ENCODE results near the gene SPATS2. TPM values are rescaled to one million over a fixed set of nuclear protein-coding genes. Genes with fewer than 3 reads are reported as not detected.

The SPATS2 gene
- total RNA-seq, 1 experiment from 2014 or later = 74.2 TPM

DNA sequence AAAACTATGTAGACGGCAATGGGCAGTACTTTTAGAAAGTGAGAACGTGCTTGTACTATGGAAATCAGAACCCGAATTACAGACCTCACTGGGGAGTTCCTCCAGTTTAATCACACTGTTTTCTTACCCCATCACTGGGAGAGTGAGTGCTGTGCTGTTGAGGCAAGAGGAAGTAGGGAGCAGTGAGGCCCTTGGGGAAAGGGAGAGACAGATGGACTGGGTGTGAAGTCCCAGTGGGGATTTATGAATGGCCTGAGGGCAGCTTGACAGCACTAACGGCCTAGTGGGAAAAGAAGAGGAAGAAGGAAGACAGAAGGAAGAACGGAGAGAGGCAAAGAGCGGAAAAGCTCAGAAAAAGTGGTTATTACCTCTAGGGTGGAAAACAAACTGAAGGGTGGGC is 195.0 kb downstream of the SPATS2 start:
- Histone ChIP-seq H3K36me3 (ENCODE audit: control insufficient read depth in 1 of 2, insufficient read depth in 2 of 2, low read length in 2 of 2) (peaks cover 18 to 63% of the 10 kb centered on the region in 2 experiments), H3K9me3 (ENCODE audit: control insufficient read depth in 1 of 2, insufficient read depth in 1 of 2, low read depth in 1 of 2, low read length in 2 of 2) (no peaks in the 10 kb centered on the region), H3K4me3 (replicated peaks in 1 of 2; ENCODE audit: low read depth in 1 of 2, low read length in 2 of 2) (no peak overlapping the region), H4K20me1 (ENCODE audit: insufficient read depth) (no peaks in the 10 kb centered on the region), H3K79me2 (ENCODE audit: insufficient read depth, low read length) (peaks cover 25% of the 10 kb centered on the region), H3K9me2 (ENCODE audit: insufficient read depth) (no peaks in the 10 kb centered on the region), H3K4me2 (ENCODE audit: low read length) (no peak overlapping the region), H3K27ac (ENCODE audit: low read depth, low read length) (no peak overlapping the region), H3K9ac (ENCODE audit: low read length) (no peak overlapping the region), H3K27me3 (ENCODE audit: insufficient read depth, low read length) (no peaks in the 10 kb centered on the region), H2AFZ (ENCODE audit: low read depth, low read length, poor library complexity, severe bottlenecking) (no peak overlapping the region), H3K4me1 (ENCODE audit: control insufficient read depth in 1 of 2, insufficient read depth in 2 of 2, low read length in 2 of 2) (peaks cover 5 to 9% of the 10 kb centered on the region in 2 experiments; a peak in 3 of 4 replicates)
- ChIA-PET RAD21 (ENCODE audit: low non-redundant PET in 1 of 2, low total read pairs in 2 of 2, uncharacterized antibody in 2 of 2, unreplicated experiment in 2 of 2) (no interaction called here), POLR2A (no interaction called here), CTCF (no interaction called here)
- DNase-seq (ENCODE audit: low read depth, low spot score) = no peak
- TF ChIP-seq ZNF274 (IDR thresholded peaks at IDR 0.05; ENCODE audit: low read depth, low read length) (no peak), POLR2AphosphoS5 (IDR thresholded peaks at IDR 0.05; ENCODE audit: low read depth, low read length) (no peak), CBX3 (IDR thresholded peaks at IDR 0.05; ENCODE audit: low read depth) (no peak), SP1 (IDR thresholded peaks at IDR 0.05; ENCODE audit: low read depth) (no peak), YY1 (IDR thresholded peaks at IDR 0.05; ENCODE audit: extremely low read depth, insufficient replicate concordance, low read depth, low read length) (no peak), SIN3A (IDR thresholded peaks at IDR 0.05; ENCODE audit: low read depth) (no peak), CEBPB (IDR thresholded peaks at IDR 0.05; ENCODE audit: low read depth) (no peak), SRF (IDR thresholded peaks at IDR 0.05; ENCODE audit: low read depth) (no peak), POLR2A (IDR thresholded peaks at IDR 0.05; ENCODE audit: borderline replicate concordance, extremely low read depth, insufficient read depth, insufficient read length) (no peak), ELF1 (IDR thresholded peaks at IDR 0.05; ENCODE audit: borderline replicate concordance, low read depth) (no peak), EGR1 (IDR thresholded peaks at IDR 0.05; ENCODE audit: low read depth) (no peak), FOSL1 (IDR thresholded peaks at IDR 0.05; ENCODE audit: low read depth) (no peak), JUND (IDR thresholded peaks at IDR 0.05) (no peak), TCF7L2 (IDR thresholded peaks at IDR 0.05; ENCODE audit: borderline replicate concordance, extremely low read depth, insufficient read depth, insufficient read length) (no peak), ZFX (IDR thresholded peaks at IDR 0.05) (no peak), EZH2 (IDR thresholded peaks at IDR 0.05) (no peak)
- TF ChIP-seq, protein P1, sequence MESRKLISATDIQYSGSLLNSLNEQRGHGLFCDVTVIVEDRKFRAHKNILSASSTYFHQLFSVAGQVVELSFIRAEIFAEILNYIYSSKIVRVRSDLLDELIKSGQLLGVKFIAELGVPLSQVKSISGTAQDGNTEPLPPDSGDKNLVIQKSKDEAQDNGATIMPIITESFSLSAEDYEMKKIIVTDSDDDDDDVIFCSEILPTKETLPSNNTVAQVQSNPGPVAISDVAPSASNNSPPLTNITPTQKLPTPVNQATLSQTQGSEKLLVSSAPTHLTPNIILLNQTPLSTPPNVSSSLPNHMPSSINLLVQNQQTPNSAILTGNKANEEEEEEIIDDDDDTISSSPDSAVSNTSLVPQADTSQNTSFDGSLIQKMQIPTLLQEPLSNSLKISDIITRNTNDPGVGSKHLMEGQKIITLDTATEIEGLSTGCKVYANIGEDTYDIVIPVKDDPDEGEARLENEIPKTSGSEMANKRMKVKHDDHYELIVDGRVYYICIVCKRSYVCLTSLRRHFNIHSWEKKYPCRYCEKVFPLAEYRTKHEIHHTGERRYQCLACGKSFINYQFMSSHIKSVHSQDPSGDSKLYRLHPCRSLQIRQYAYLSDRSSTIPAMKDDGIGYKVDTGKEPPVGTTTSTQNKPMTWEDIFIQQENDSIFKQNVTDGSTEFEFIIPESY (IDR thresholded peaks at IDR 0.05; ENCODE audit: extremely low read depth, insufficient replicate concordance, low read length) = no peak
- TF ChIP-seq, protein P2, sequence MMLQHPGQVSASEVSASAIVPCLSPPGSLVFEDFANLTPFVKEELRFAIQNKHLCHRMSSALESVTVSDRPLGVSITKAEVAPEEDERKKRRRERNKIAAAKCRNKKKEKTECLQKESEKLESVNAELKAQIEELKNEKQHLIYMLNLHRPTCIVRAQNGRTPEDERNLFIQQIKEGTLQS (IDR thresholded peaks at IDR 0.05) = no peak
- TF ChIP-seq, protein P3, sequence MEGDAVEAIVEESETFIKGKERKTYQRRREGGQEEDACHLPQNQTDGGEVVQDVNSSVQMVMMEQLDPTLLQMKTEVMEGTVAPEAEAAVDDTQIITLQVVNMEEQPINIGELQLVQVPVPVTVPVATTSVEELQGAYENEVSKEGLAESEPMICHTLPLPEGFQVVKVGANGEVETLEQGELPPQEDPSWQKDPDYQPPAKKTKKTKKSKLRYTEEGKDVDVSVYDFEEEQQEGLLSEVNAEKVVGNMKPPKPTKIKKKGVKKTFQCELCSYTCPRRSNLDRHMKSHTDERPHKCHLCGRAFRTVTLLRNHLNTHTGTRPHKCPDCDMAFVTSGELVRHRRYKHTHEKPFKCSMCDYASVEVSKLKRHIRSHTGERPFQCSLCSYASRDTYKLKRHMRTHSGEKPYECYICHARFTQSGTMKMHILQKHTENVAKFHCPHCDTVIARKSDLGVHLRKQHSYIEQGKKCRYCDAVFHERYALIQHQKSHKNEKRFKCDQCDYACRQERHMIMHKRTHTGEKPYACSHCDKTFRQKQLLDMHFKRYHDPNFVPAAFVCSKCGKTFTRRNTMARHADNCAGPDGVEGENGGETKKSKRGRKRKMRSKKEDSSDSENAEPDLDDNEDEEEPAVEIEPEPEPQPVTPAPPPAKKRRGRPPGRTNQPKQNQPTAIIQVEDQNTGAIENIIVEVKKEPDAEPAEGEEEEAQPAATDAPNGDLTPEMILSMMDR (IDR thresholded peaks at IDR 0.05 in 2 of 3, conservative IDR thresholded peaks at IDR 0.05 in 1 of 3; ENCODE audit: borderline replicate concordance in 1 of 3, insufficient read depth in 1 of 3, low read depth in 2 of 3, low read length in 2 of 3) = no peak
- TF ChIP-seq, protein P4, sequence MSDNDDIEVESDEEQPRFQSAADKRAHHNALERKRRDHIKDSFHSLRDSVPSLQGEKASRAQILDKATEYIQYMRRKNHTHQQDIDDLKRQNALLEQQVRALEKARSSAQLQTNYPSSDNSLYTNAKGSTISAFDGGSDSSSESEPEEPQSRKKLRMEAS (IDR thresholded peaks at IDR 0.05) = no peak
- ATAC-seq = no peak
- BruUV-seq (replicated peaks) = no TSS peak
- intact Hi-C loops (cut with micrococcal nuclease) = no loop called here
